ENCODE measurements around the gene SARDH. TPM values are rescaled to one million over a fixed set of nuclear protein-coding genes. Genes with fewer than 3 reads are reported as not detected.

Gene SARDH
- total RNA-seq, 2 donors from 2014 or later = 20.2 to 61.0 TPM

- DNase-seq = peak in 2 of 4 donors; percentile 18 to 27
- Histone ChIP-seq H3K36me3 (replicated peaks in 1 of 2; ENCODE audit: insufficient read depth in 1 of 2, low read depth in 2 of 2) (peaks cover 0 to 13% of the 10 kb centered on the region in 2 donors), H3K27me3 (no peaks in the 10 kb centered on the region), H3K27ac (peak overlapping the region; percentile 84 to 94 (median 92)), H3K4me3 (peak overlapping the region in 1 of 2 donors; percentile 70), H3K9me3 (no peaks in the 10 kb centered on the region), H3K4me1 (peaks cover 35% of the 10 kb centered on the region)
- peak; percentile 12 for ATAC-seq
- intact Hi-C loops (cut with DNase I) = no loop called here
- TF ChIP-seq POLR2A (IDR thresholded peaks at IDR 0.05) (no peak), CTCF (IDR thresholded peaks at IDR 0.05) (no peak)
- WGBS, 2 donors = 45 to 57% methylated on average over 7 to 17 of the region's 17 CpGs
Measured at GRCh38 chr9:133769511-133770075, 31.4 kb upstream of the SARDH start.

- DNase-seq (peak; percentile 97 to 99 (median 98)), ATAC-seq (peak; percentile 93)
- Histone ChIP-seq H3K4me1 (peaks cover 35% of the 10 kb centered on the region), H3K36me3 (replicated peaks in 1 of 2; ENCODE audit: insufficient read depth in 1 of 2, low read depth in 2 of 2) (peaks cover 0 to 8% of the 10 kb centered on the region in 2 donors), H3K27me3 (no peaks in the 10 kb centered on the region), H3K4me3 (peak overlapping the region in 1 of 2 donors; percentile 70), H3K9me3 (no peaks in the 10 kb centered on the region), H3K27ac (peak overlapping the region; percentile 84 to 94 (median 92))
- intact Hi-C loops (cut with DNase I) = no loop called here
- WGBS, 2 donors = 35 to 46% methylated on average over 10 to 15 of the region's 15 CpGs
- TF ChIP-seq CTCF (IDR thresholded peaks at IDR 0.05) = peak; percentile 38 to 92 (median 82)
- peak; percentile 80 to 97 (median 93) for TF ChIP-seq POLR2A (IDR thresholded peaks at IDR 0.05)
Measured at GRCh38 chr9:133768859-133769510, 30.8 kb upstream of the SARDH start.

GRCh38 chr9:133768371-133768858 is 30.3 kb upstream of the SARDH start:
- Histone ChIP-seq H3K4me1 (peaks cover 35% of the 10 kb centered on the region), H3K27me3 (no peaks in the 10 kb centered on the region), H3K4me3 (no peak overlapping the region), H3K9me3 (no peaks in the 10 kb centered on the region), H3K36me3 (replicated peaks in 1 of 2; ENCODE audit: insufficient read depth in 1 of 2, low read depth in 2 of 2) (peaks cover 0 to 10% of the 10 kb centered on the region in 2 donors), H3K27ac (peak overlapping the region in 2 of 4 donors; percentile 2 to 94)
- peak in 3 of 4 donors; percentile 8 to 28 (median 11) for DNase-seq
- intact Hi-C loops (cut with DNase I) = no loop called here
- WGBS, 2 donors = 77 to 81% methylated on average over 8 to 17 of the region's 17 CpGs
- no peak for ATAC-seq
- no peak for TF ChIP-seq POLR2A (IDR thresholded peaks at IDR 0.05)
- no peak for TF ChIP-seq CTCF (IDR thresholded peaks at IDR 0.05)

- 100% methylated on average over 1 of the region's 1 CpG; no CpG with 5 or more reads in 1 of the 2 donors for WGBS, 2 donors
- Histone ChIP-seq H3K27me3 (no peaks in the 10 kb centered on the region), H3K4me3 (no peak overlapping the region), H3K36me3 (replicated peaks in 1 of 2; ENCODE audit: insufficient read depth in 1 of 2, low read depth in 2 of 2) (peaks cover 0 to 15% of the 10 kb centered on the region in 2 donors), H3K27ac (no peak overlapping the region), H3K4me1 (peaks cover 35% of the 10 kb centered on the region), H3K9me3 (no peaks in the 10 kb centered on the region)
- ATAC-seq (no peak), DNase-seq (peak in 3 of 4 donors; percentile 1 to 9 (median 8))
- TF ChIP-seq CTCF (IDR thresholded peaks at IDR 0.05) (no peak), POLR2A (IDR thresholded peaks at IDR 0.05) (no peak)
- intact Hi-C loops (cut with DNase I) = no loop called here
Measured at GRCh38 chr9:133767625-133768024, 29.5 kb upstream of the SARDH start.
